Measurements from ENCODE around the gene BRI3BP.
A peak's percentile ranks its signal among the peaks of the same experiment; 100 is the strongest.
"Not testable (repeated sequence)": the region's sequence is repeated elsewhere in the genome, so short reads cannot be mapped to it uniquely, and the experiment has no call there.

Gene BRI3BP

DNA sequence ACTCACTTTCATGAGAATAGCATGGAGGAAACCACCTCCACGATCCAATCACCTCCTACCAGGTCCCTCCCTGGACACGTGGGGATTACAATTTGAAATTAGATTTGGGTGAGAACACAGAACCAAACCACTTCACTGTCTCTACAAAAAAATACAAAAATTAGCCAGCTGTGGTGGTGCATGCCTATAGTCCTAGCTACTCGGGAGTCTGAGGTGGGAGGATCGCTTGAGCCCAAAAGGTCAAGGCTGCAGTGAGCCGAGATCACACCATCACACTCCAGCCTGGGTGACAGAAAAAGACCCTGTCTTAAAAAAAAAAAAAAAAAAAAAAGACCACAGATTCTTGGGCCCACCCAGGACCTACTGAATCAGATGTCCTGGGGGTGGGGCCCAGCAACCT, 28.3 kb downstream of the BRI3BP start:
- DNase-seq (ENCODE audit: low read depth, low spot score), result no peak

DNA sequence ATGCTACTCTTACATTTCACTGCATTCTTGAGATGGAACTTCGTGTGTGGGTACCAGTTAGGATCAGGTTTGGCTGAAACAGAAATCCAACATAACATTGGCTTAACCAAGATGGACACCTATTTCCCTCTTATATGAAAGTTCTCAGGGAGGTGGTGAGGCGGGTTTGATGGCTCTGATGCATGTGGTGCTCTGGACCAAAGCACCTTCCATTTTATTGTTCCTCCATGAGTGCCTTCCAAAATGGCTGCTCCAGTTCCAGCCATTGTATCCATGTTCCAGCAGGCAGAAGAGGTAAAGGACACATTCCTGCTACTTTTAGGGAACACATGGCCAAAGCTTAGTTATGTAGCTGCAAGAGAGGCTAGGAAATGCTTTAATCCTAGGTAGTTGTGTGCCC, 29.6 kb downstream of the BRI3BP start:
- DNase-seq (ENCODE audit: low read depth, low spot score), result no peak

DNA sequence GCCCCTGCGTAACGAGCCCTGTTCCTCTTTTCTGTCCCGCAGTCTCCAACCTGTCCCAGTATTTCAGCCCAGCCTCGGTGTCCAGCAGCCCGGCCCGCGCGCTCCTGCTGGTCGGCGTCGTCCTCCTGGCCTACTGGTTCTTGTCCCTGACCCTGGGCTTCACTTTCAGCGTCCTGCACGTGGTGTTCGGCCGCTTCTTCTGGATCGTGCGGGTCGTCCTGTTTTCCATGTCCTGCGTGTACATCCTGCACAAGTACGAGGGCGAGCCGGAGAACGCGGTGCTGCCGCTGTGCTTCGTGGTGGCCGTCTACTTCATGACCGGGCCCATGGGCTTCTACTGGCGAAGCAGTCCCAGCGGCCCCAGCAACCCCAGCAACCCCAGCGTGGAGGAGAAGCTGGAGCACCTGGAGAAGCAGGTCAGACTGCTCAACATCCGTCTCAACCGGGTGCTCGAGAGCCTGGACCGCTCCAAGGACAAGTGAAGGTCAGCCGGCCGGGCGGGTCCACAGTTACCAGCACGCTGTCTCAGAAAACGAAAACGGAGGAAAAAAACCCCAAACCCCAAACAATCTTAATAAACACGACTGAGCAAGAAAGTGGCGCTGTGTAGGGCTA, 31.6 kb downstream of the BRI3BP start:
- no peak for DNase-seq (ENCODE audit: low read depth, low spot score)

DNA sequence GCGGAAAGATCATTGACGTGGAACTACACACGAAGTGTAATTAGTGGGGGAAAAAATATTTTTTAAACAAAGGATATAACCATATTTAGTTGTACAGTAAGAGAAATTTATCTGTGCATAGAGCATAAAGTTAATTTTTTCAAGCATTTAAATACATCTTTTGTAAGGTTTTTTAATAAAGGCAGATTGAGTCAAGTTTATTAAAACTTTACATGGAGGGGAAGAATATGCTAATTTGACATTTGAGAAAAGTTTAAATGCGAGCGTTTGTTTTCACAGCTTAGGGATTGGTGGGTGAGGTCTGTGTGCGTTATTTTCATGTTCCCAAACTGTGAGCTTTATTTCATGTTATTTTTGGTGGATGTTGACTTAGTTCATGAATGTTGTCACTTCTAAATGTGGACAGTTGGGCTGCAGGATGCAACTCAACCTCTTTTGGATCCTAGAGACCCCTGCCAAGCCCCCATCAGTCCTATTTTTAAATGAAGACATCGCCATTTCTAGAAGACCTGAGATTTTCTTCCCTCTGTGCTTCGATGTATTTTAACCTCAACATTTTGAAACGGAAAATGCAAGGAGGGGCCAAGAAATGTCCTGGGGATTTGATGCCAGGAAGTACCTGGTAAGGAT, 32.3 kb downstream of the BRI3BP start:
- no peak for DNase-seq (ENCODE audit: low read depth, low spot score)

DNA sequence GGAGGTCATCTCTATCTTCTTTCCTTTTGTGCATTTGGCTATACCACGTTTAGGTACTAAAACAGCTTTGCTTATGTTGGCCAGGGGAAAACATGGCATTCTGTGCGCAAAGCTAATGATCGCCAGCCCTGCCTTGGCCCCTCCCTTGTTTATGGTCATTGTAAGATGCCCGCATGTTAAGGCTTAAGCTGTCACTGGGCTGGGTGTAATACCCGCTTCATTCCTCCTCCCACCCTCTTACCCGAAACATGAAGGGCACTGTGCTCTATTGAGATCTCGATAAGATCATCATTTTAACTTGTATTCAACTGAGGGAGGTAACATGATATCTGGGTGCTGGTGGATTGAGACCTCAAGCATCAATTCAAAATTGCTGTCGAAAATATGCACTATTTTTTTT, 34.7 kb downstream of the BRI3BP start:
- DNase-seq (ENCODE audit: low read depth, low spot score), result no peak

DNA sequence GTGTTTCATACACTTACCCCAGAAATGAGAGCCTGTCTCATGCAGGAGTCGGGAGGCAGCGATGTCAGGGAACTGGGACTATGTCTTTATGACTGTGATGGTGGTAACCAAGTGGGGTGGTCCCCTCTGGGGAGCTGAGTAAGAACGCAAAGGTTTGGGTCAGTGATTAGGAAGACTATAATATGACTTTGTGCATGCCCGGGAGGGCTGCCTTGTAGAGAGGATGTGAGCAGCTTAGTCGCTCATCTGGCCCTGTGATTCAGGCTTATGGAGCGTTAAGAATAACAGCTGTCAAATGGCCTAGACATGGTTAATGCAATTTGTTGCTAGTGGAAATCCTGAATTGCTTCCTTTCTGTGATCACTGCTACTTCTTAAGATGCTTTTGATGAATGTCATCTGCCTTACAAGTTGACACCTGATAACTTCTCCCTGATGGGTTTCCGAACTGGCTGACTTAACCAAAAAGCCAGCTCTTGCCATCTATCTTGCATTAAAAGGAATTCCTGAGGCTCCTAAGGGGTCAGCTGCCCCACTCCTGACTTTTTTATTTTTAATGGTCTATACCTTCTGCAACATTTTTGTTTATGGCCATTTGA, 36.4 kb downstream of the BRI3BP start:
- no peak for DNase-seq (ENCODE audit: low read depth, low spot score)

DNA sequence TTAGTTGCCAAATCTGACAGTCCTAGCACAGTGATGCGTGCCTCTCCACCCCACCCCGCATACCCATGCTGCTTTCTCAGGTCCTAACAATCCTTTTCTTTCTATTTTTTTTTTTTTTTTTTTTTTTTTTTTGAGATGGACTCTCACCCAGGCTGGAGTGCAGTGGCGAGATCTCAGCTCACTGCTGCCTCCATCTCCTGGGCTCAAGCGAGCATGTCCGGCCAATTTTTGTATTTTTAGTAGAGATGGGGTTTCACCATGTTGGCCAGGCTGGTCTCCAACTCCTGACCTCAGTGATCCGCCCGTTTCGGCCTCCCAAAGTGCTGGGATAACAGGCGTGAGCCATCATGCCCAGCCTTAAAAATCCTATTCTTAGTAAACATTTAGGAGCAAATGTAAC, 38.0 kb downstream of the BRI3BP start:
- DNase-seq (ENCODE audit: low read depth, low spot score), result not testable (repeated sequence)

DNA sequence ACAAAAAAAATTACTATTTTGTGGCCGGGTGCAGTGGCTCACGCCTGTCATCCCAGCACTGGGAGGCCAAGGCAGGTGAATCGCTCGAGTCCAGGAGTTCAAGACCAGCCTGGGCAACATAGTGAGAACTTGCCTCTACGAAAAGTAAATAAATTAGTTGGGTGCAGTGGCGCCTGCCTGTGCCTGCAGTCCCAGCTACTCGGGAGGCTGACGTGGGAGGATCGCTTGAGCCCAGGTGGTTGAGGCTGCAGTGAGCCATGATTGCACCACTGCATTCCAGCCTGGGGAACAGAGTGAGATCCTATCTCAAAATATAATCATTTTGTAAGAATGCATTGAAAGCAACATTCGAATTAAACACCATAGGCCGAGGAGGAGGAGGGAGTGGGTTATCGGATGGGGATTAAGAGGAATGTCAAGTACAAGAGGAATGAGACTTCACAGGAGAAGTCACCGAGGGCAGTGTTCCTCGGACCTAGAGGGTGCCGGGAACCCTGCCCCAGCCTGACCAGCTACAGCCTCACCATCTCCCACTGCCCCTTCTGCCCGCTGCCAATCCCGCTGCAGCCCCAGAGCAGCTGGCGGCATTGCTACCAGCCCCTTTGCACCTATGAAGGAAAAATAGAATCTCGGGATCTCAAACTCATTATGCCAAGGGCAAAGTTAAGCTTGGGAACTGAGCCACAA, 39.2 kb downstream of the BRI3BP start:
- DNase-seq (ENCODE audit: low read depth, low spot score), result no peak

DNA sequence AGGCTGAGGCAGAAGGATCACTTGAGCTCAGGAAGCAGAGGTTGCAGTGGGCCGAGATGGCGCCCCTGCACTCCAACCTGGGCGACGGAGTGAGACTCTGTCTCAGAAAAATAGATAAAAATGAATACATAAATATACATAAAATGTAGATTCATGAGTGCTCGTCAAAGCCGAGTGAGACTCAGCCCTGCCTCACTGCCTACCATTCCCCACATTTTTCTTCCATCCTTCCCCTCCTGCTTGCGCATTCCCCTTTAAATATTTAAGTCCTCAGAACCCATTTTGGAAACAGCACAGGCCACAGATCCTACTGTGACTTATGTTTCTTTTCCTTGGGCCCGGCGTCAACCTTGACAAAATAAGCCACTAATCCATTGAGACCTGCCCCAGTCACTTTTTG, 39.8 kb downstream of the BRI3BP start:
- no peak for DNase-seq (ENCODE audit: low read depth, low spot score)

DNA sequence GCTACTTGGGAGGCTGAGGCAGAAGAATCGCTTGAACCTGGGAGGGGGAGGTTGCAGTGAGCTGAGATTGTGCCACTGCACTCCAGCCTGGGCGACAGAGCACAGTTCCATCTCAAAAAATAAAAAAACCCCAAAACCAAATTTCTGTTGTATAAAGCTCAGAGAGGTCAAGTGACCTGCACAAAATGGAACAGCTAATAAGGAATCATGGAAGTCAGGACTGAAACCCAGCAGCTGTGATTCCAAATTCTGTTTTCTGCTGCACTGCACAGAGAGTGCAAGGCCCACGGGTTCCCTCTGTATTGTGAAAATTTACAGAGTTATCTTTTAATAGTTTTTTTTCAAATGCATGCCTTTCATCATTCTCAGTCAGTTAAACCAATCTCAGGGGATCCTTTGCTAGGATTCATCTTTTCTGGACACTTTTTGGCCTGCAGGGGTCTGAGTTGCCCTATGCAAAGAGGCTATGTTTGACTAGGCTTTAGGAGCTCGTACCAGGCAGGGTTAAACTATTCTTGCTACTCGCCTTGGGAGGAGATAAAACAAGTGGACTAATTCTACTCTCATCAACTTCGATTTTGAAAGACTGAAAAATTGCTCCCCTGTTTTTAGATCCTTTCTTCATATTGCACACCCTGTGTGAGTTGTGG, 45.7 kb downstream of the BRI3BP start:
- no peak for DNase-seq (ENCODE audit: low read depth, low spot score)

DNA sequence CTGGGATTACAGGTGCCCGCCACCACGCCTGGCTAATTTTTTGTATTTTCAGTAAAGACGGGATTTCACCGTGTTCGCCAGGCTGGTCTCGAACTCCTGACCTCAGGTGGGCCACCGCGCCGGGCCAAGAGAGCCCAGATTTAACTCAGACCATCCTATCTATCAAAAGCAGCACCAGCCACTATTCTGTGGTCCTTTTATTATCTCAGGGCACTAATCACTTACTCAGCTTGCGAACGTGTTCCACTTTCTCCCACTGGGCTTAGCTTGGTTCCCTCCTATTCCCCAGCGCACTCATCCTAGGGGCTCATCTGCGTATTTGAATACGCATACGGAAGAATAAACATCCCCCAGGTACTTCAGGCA, 55.6 kb downstream of the BRI3BP start:
- DNase-seq (ENCODE audit: low read depth, low spot score), result no peak

DNA sequence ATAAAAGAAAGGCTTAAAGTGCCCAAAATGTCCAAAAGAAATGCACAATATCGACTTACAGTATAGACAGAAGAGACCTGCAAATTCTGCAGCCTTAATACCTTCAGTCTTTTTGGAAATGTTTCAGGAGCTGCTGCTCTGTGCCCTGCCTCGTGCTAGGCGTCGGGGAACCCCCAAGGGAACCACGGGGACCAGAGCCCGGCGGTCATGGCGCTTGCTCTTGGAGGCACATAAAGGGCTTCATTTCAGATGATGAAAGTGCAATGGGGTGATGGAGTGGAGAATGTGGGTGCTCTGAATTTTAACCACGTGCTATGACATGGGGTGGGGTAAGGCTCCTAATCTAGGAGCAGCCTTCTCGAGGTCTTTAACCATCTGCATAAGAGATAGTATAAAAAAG, 57.0 kb downstream of the BRI3BP start:
- DNase-seq (ENCODE audit: low read depth, low spot score), result no peak

DNA sequence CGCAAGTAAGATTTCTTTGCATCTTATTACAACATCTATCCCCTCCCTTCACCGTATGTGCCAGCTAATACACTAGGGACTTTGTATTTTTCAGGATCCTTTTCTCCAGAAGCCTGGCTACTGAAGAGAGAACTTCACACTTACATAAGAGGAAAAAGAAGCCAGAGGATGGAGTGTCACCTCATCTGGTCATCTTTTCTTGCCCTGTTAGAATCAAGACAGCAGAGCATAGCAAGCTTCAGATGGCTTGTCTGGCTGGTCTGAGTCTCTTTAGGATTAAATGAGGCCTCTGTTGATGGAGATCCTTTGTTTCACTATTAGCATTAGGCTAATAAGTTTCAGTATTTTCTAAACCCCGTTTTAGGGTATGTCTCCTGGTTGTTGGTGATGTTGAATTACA, 57.4 kb downstream of the BRI3BP start:
- no peak for DNase-seq (ENCODE audit: low read depth, low spot score)

DNA sequence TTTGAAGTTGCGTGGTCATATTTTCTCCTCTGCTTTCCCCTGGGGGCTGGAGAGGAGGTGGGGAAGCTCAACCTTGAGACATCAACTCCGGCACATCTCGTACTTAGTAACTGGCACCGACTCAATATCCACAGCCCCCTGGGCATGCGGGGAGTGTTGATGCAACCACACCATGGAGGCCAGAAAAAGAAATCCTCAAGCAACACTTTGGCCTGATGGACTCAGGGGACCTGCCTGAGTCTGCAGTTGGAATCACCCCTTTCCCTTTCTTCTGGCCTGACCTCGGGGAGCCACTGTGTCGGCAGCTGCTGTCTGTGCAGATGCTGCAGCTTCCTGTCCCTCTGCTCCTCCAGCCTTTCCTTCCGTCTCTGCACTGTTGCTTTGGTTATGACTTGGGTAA, 60.4 kb downstream of the BRI3BP start:
- DNase-seq (ENCODE audit: low read depth, low spot score), result no peak

DNA sequence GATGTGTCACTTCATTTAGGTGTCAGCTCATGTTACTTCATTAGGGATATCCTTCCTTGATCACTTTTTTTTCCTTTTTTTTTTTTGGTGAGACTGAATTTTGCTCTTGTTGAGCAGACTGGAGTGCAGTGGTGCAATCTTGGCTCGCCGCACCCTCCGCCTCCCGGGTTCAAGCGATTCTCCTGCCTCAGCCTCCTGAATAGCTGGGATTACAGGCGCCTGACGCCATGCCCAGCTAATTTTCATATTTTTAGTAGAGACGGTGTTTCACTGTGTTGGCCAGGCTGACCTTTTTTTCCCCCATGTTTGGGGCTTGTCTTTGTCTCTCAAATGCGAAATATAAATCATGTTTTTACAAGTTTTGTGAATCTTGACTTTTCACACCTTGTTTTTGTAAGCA, 62.1 kb downstream of the BRI3BP start:
- DNase-seq (ENCODE audit: low read depth, low spot score), result no peak

DNA sequence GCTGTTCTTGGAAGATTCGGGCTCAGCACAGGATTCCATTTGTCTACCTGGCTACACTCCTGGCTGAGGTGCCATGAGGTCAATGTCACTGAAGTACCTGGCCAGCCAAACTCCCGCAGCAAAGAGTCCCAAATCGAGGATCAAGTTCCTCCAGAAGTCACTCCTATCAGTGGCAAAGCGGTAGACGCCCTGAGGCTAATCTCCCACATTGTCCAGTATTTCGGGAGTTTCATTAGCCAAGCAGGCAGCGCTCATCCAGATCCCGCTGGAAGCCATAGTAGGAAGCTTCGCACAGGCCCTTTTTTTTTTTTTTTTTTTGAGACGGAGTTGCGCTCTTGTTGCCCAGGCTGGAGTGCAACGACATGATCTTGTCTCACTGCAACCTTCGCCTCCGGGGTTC, 62.9 kb downstream of the BRI3BP start:
- no peak for DNase-seq (ENCODE audit: low read depth, low spot score)

DNA sequence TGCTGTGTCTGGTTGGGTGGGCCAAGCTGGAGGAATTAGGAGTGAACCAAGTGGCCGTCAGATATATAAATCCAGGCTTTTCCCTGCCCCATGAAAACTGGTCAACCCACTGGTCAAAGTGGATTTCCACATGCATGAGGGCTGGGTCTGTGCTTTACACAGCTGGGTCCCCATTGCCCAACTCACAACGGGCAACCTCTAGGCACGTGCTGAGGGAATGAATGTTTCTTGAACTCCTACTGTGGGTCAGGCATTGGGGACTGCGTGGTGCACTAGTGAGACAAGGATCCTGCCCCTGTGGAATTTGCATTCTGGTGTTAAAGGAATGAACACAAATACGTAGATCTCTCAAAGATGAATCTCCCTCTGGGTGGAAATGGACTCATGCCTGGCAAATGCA, 64.3 kb downstream of the BRI3BP start:
- no peak for DNase-seq (ENCODE audit: low read depth, low spot score)

DNA sequence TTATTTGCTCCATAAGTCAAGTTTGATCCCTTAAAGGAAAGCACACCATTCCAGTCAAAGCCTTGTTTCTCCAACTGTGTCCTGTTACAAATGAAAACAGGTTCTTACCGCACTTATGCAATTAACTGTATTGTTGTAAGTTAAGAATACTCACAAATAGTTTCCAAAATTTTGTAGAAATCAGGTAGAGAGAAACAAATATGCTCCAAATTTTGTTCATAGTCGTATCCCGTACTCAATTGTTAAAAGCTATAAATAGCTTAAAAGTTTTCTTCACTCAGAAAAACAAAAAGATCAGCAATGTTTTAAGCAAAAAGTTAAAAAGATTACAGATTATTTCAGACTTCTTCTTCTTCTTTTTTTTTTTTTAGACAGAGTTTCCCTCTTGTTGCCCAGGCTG, 67.8 kb downstream of the BRI3BP start:
- DNase-seq (ENCODE audit: low read depth, low spot score), result no peak

DNA sequence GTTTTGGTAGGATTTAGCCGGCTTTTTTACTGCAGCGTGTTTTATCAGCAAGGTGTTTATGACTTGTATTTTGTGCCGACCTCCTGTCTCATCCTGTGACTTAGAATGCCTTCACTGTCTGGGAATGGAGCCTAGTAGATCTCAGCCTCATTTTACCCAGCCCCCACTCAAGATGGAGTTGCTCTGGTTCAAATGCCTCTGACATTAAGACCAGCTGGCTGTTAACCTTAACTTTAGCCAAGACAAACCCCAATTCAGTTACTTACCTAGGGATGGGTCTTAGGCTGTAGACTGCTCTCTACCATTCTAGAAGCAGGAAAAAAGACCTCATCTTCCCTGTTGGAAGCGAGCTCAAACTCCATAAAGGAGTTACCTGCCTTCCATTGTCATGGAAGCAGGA, 70.1 kb downstream of the BRI3BP start:
- DNase-seq (ENCODE audit: low read depth, low spot score), result not testable (repeated sequence)

DNA sequence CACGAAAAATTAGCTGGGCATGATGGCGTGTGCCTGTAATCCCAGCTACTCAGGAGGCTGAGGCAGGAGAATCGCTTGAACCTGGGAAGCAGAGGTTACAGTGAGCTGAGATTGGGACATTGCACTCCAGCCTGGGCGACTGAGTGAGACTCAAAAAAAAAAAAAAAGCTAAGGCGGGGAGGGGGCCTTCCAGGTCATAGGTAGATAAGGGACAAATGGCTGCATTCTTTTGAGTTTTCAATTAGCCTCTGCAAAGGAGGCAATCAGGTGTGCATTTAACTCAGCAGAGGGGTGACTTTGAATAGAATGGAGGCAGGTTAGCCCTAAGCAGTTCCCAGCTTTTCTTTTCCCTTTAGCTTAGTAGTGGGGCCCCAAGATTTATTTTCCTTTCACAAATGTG, 71.0 kb downstream of the BRI3BP start:
- no peak for DNase-seq (ENCODE audit: low read depth, low spot score)

DNA sequence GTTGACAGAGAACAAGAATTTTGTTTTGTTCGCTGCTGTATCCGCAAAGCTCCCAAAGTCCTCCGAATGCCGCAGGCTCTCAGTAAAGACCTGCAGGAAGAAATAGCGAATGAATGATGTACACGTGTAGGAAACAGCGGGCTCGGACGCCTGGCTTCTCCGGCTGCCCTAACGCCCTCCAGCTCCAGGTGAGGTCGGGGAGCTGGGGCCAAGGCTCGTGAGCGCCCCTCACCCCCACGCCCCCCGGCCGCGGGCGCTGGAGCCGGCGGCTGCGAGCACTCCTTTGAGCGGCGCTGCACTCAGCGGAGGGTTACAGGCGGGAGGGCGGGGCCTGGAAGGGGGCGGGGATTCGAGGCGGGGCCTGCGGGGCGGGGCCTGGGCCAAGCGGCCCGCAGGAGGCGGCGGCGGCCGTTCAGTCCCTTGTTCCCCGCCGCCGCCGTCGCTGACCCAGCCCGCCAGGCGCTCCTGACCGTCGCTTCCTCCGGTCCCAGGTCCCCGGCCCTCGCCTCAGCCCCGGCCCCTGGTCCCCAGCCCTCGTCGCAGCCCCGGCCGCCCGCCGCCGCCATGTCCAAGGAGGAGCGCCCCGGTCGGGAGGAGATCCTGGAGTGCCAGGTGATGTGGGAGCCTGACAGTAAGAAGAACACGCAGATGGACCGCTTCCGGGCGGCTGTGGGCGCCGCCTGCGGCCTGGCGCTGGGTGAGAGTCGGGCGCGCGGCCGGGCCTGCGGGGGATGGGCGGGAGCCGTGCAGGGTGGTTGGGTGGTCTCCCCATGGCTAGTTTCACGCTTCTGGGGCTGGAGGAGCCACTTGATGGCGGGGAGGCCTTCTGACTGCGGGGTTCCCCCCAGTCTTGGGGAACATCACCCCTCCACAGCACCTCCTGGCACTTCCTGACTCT, 71.8 kb downstream of the BRI3BP start, which contains the start of gene AACS:
Gene AACS (plus strand): TSS at position 415 of the 898 bp plus-strand sequence. CDS start 150 bp downstream, at position 565.
- DNase-seq (ENCODE audit: low read depth, low spot score), result peak; percentile 88
